A673 (cell line): ENCODE data around the gene HBB.

Source experiments
- EZH2 ChIP-seq: fragments of 200-600 bp; sonication (generic); IDR thresholded peaks from 2 replicates; pipeline ENCODE4 v1.6.1; 2017; ENCODE audit warnings: borderline replicate concordance, low read depth, mild to moderate bottlenecking, mixed read lengths, antibody characterized with exemption, low read length; ENCODE audit not compliant: poor library complexity, severe bottlenecking
- TF ChIP-seq, protein P1 (sequence below): fragments of 300-800, 200-600 bp; sonication (generic); conservative IDR thresholded peaks from 2 replicates; pipeline ENCODE4 v1.5.1; 2017; ENCODE audit warnings: low read depth, mild to moderate bottlenecking, antibody characterized with exemption, low read length, moderate library complexity, mixed read lengths

DNA sequence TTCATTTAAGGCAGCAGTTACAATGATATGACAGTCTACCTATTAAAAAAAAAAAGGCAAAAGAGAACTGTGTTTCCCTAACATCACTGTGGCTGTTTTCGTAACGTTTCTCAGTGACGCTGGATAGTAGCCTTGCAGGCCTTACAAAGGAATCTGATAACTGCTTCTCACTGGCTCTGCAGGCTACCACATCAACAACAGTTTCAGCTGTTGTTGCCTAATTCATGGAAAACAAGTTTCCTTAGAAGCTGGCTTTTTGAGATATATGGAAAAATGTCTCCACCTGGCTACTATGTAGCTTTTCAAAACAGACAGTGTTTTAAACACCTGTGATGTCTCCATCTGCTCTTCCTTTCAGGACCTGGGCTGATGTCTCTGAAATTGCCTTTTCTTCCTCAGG lies 30.1 kb downstream of the HBB start:
- TF ChIP-seq, protein P1, sequence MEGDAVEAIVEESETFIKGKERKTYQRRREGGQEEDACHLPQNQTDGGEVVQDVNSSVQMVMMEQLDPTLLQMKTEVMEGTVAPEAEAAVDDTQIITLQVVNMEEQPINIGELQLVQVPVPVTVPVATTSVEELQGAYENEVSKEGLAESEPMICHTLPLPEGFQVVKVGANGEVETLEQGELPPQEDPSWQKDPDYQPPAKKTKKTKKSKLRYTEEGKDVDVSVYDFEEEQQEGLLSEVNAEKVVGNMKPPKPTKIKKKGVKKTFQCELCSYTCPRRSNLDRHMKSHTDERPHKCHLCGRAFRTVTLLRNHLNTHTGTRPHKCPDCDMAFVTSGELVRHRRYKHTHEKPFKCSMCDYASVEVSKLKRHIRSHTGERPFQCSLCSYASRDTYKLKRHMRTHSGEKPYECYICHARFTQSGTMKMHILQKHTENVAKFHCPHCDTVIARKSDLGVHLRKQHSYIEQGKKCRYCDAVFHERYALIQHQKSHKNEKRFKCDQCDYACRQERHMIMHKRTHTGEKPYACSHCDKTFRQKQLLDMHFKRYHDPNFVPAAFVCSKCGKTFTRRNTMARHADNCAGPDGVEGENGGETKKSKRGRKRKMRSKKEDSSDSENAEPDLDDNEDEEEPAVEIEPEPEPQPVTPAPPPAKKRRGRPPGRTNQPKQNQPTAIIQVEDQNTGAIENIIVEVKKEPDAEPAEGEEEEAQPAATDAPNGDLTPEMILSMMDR: no peak
- TF ChIP-seq EZH2: no peak
